Heart left ventricle (tissue), 13 donors: ENCODE data around the gene TRAPPC10.

Experiments
- CTCF ChIP-seq, 12 donors: fragments of 200-600 bp; sonication (generic) in 4 of 12; IDR thresholded peaks; one replicate each; pipeline versions ENCODE4 v1.5.0 to v1.8.0; 2018 to 2022; ENCODE audit warnings: antibody characterized with exemption in 12 of 12, mild to moderate bottlenecking in 5 of 12
- POLR2A ChIP-seq, 2 donors: fragments of 450-650 bp; IDR thresholded peaks; one replicate each; pipeline ENCODE4 v1.6.1; 2017; ENCODE audit warnings: antibody characterized with exemption in 2 of 2, mild to moderate bottlenecking in 2 of 2, moderate library complexity in 2 of 2
- donor health status: ischemic (EF 13 %, LVEDD 7.1; RV severe dilation, severe dysfunction).
- donor health status: DM: no; HTN: yes; CAD: no.
- donor health status: DM: no; HTN: no; CAD: no.
- donor health status: ischemic (EF 25% LVEDD 6.9; RV normal size, moderate dysfunction).
- donor health status: ischemic (EF 25% LVEDD 5.7; RV mildly dilated, moderate dysfunction).
- donor health status: ischemic (EF 35%, LVEDD 5.7; RV mildly dilated, moderate dysfunction).
- donor health status: nonischemic (EF 11% LVEDD 7.7; RV severe dilation, severe dysfunction).
- donor health status: DM: yes; HTN: yes; CAD: no.
- donor health status: PGD.
- donor health status: ischemic (EF 29% LVEDD 5.4; RV normal size, mild dysfunction).
- donor health status: nonischemic (EF 23%, LVEDD 6.1; RV moderate dilation, normal function).

- no peak for TF ChIP-seq POLR2A (IDR thresholded peaks at IDR 0.05)
- TF ChIP-seq CTCF (IDR thresholded peaks at IDR 0.05) = no peak
Observed at GRCh38 chr21:44051462-44051941, 39.4 kb downstream of the TRAPPC10 start.
